ENCODE data around the gene NTF4. TPM values are rescaled to one million over a fixed set of nuclear protein-coding genes. Genes with fewer than 3 reads are reported as not detected.

The NTF4 gene
- total RNA-seq, 1 experiment from 2014 or later: 0.18 TPM

GRCh38 chr19:49094505-49095482, 30.2 kb upstream of the NTF4 start:
- H3K27ac ChIP-seq (ENCODE audit: low read length): no peak overlapping the region
- ChIA-PET POLR2A (ENCODE audit: unreplicated experiment) (no interaction called here), CTCF (interaction anchor here (0.6 kb wide), 1 partner anchor 104 kb away, joined by 3 read pairs; no protein-coding TSS in a partner anchor)
- DNase-seq (no peak), ATAC-seq (no peak)
- peaks cover 6% of the 10 kb centered on the region for H3F3A ChIP-seq (ENCODE audit: low read length, unreplicated experiment)
- peaks cover 51% of the 10 kb centered on the region for H3K79me2 ChIP-seq (ENCODE audit: low read length)
- H3K4me1 ChIP-seq (ENCODE audit: insufficient read depth, low read length): peaks cover 8% of the 10 kb centered on the region
- no peaks in the 10 kb centered on the region for H3K9me3 ChIP-seq (ENCODE audit: low read length)
- H4K20me1 ChIP-seq (ENCODE audit: low read length): peaks cover 32% of the 10 kb centered on the region
- no TSS peak for BruUV-seq (replicated peaks)
- TF ChIP-seq EZH2phosphoT487 (IDR thresholded peaks at IDR 0.05; ENCODE audit: borderline replicate concordance, low read length) (no peak), CTCF (conservative IDR thresholded peaks at IDR 0.05; ENCODE audit: low read depth, low read length) (no peak), EZH2 (IDR thresholded peaks at IDR 0.05; ENCODE audit: low read length, unreplicated experiment) (no peak)
- H3K9me2 ChIP-seq (replicated peaks; ENCODE audit: low read length): no peaks in the 10 kb centered on the region
- peaks cover 39% of the 10 kb centered on the region for H3K36me3 ChIP-seq (ENCODE audit: low read depth, low read length)
- no peaks in the 10 kb centered on the region for H3K27me3 ChIP-seq (ENCODE audit: low read length)
- no peak overlapping the region for H3K4me2 ChIP-seq (ENCODE audit: low read length)
- intact Hi-C loops (cut with micrococcal nuclease): loop anchor here (5.0 kb wide), 1 partner anchor 113 kb away; no protein-coding TSS in a partner anchor
- no peak overlapping the region for H3K9ac ChIP-seq (ENCODE audit: low read length)
- H2AFZ ChIP-seq (ENCODE audit: low read length): no peak overlapping the region
- H3K4me3 ChIP-seq (ENCODE audit: low read length): no peak overlapping the region

GRCh38 chr19:49092686-49093085, 28.1 kb upstream of the NTF4 start:
- Histone ChIP-seq H3K9me3 (ENCODE audit: low read length) (no peaks in the 10 kb centered on the region), H2AFZ (ENCODE audit: low read length) (no peak overlapping the region), H3K9me2 (replicated peaks; ENCODE audit: low read length) (no peaks in the 10 kb centered on the region), H3K27me3 (ENCODE audit: low read length) (no peaks in the 10 kb centered on the region), H3K27ac (ENCODE audit: low read length) (no peak overlapping the region), H3K4me3 (ENCODE audit: low read length) (no peak overlapping the region), H3K9ac (ENCODE audit: low read length) (no peak overlapping the region), H3K36me3 (ENCODE audit: low read depth, low read length) (peaks cover 28% of the 10 kb centered on the region), H3F3A (ENCODE audit: low read length, unreplicated experiment) (peaks cover 6% of the 10 kb centered on the region), H4K20me1 (ENCODE audit: low read length) (peaks cover 38% of the 10 kb centered on the region), H3K4me2 (ENCODE audit: low read length) (no peak overlapping the region), H3K4me1 (ENCODE audit: insufficient read depth, low read length) (peaks cover 8% of the 10 kb centered on the region), H3K79me2 (ENCODE audit: low read length) (peaks cover 62% of the 10 kb centered on the region)
- ChIA-PET CTCF (no interaction called here), POLR2A (ENCODE audit: unreplicated experiment) (no interaction called here)
- no peak for DNase-seq
- TF ChIP-seq CTCF (conservative IDR thresholded peaks at IDR 0.05; ENCODE audit: low read depth, low read length) (no peak), EZH2phosphoT487 (IDR thresholded peaks at IDR 0.05; ENCODE audit: borderline replicate concordance, low read length) (no peak), EZH2 (IDR thresholded peaks at IDR 0.05; ENCODE audit: low read length, unreplicated experiment) (no peak)
- no peak for ATAC-seq
- intact Hi-C loops (cut with micrococcal nuclease): no loop called here
- no TSS peak for BruUV-seq (replicated peaks)

All from PC-3 (cell line).